ENCODE results near the gene KRT81.
"Not testable (repeated sequence)": the region's sequence is repeated elsewhere in the genome, so short reads cannot be mapped to it uniquely, and the experiment has no call there.

DNA sequence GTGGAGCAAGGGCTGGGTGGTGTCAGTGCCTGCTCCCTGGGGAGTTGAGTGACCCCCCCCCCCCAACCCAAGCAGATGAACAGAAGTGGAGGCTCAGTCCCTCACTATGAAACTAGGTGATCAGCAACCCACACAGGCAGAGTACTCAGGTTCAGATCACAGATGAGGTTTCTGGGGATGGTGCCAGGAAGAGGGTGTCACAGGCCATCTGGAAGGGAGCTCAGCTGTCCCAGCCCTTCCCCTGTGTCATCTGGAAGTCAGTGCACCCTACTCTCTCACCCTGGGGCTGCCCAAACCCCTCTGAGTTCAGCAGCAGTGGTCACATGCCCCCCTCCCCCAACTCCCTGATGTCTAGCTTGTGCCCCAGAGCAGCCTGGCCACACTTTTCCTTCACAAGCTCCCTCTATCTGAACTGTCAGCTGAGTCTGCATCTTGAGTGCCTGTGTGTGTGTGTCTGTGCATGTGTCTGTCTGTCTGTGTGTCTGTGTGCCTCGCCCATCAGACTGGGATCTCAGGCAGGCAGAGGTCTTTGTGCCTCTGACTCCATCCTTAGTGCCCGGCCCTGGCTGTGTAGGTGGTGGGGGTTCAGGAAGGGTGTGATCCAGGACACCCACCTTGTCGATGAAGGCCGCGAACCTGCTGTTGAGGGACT is 725 bp downstream of the KRT81 start:
- TF ChIP-seq, protein P1, sequence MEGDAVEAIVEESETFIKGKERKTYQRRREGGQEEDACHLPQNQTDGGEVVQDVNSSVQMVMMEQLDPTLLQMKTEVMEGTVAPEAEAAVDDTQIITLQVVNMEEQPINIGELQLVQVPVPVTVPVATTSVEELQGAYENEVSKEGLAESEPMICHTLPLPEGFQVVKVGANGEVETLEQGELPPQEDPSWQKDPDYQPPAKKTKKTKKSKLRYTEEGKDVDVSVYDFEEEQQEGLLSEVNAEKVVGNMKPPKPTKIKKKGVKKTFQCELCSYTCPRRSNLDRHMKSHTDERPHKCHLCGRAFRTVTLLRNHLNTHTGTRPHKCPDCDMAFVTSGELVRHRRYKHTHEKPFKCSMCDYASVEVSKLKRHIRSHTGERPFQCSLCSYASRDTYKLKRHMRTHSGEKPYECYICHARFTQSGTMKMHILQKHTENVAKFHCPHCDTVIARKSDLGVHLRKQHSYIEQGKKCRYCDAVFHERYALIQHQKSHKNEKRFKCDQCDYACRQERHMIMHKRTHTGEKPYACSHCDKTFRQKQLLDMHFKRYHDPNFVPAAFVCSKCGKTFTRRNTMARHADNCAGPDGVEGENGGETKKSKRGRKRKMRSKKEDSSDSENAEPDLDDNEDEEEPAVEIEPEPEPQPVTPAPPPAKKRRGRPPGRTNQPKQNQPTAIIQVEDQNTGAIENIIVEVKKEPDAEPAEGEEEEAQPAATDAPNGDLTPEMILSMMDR (IDR thresholded peaks at IDR 0.05; ENCODE audit: low read length), result not testable (repeated sequence)
- not testable (repeated sequence) for TF ChIP-seq EZH2 (IDR thresholded peaks at IDR 0.05; ENCODE audit: borderline replicate concordance, low read length)

All from OCI-LY1 (cell line).